ENCODE results near the gene PIEZO2.

PIEZO2 gene

DNA sequence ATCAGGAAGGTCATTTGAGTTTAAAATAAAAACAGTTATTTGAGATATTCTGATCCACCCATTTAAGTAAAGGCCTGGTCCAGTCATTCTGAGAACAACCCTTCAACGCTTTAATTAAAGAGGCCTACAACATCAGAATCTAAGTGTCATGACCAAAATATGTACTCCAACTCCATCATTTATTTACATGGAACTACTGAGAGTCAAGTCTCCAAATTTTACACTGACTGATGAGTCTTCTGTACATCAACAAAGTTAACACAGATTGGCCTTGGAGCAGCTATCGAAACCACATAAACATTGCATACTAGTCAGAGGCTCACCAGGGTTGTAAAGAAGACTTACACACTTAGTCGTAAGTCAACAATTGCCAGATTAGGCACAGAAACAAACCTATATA, 37.1 kb downstream of the PIEZO2 start:
- peak; percentile 37 for DNase-seq

DNA sequence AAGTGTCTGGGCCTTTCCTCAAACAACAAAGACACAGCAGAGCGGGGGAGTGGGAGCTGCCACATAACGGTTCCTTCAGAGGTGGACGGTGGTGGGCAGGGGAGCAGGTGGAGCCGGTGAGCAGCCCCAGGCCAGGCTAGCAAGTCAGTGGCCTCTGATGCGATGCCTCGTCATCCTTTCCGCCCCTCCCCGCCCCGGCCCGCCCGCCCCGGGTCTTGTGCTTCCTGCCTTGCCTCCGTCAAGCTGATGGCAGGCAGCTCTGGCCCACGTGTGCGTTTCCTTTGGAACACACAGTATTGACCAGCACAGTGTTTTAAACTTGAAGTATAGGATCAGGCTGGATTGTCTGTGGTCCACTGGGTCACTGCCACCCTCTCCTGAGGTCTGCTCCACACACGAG, 38.9 kb downstream of the PIEZO2 start:
- DNase-seq: no peak

DNA sequence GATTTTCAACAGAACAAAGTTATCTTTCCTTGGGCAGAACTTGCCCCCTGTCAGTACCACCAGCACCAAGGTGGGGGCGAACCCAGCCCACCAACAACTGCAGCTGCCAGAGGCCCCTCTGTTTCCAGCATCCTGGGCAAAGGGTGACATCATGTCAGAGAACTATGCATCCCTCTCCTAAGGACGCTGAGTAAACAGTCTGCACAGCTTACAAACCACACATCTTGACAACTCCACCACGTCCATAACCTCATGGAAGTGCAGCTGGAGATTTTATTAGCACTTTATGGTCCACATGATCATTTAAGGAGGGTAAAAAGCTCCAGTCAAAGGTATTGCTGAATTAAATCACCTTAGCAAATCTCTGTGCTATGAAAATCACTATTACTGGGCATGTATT, 40.4 kb downstream of the PIEZO2 start:
- DNase-seq: peak; percentile 13

DNA sequence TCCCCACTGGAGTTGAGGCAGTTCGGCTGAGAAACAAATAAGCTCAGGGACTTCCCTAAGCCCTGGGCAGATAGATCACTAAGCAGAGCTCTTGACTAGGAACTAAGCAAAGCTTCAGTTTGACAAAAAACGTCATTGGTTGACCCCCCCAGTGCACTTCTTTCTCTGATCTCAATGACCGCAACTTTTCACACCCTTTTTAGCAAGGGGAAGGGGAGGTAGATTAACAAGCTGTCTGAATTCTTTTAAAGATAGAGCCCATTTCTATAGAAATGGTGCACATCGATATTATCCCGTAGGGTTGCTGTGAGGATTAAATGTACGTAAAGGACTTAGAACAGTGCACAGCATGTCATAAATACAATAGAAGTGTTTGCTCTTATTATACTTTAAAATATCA, 42.5 kb downstream of the PIEZO2 start:
- DNase-seq: no peak

DNA sequence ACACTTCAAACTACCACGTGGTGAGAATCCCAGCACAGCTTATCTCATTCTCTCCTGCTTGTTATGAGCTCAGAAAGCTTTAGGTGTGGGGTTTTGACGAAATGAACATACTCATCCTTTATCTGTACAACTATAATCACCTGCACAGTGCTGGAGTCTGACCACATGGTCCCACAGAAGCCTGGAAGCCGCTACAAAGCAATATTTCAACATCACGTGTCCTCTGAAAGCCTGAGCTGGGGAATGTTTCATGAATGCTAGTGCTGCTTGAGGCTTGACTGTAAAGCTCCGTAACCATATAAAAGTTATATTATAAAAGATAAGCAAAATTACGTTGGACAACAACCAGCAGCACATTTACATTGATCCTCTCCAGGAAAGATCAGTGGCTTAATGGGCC, 43.9 kb downstream of the PIEZO2 start:
- DNase-seq: no peak

DNA sequence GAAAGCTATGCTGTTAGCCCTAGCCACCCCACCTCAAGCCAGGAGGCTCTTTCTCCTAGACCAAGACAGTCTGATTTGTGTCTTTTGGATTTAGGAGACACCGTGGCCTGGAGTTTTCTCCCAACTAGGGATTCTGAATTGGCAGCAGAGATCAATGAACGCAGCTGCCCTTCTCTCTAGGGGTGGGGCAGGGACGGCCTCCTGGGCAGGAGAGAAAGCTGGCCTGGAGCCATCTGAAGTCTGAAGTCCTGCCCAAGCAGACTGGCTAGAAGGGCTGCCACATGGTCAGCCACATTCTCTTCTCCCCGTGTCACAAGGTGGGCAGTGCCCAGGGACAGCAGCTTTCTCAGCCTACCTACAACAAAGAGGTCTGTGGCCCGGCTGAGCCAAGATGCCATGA, 45.1 kb downstream of the PIEZO2 start:
- no peak for DNase-seq

DNA sequence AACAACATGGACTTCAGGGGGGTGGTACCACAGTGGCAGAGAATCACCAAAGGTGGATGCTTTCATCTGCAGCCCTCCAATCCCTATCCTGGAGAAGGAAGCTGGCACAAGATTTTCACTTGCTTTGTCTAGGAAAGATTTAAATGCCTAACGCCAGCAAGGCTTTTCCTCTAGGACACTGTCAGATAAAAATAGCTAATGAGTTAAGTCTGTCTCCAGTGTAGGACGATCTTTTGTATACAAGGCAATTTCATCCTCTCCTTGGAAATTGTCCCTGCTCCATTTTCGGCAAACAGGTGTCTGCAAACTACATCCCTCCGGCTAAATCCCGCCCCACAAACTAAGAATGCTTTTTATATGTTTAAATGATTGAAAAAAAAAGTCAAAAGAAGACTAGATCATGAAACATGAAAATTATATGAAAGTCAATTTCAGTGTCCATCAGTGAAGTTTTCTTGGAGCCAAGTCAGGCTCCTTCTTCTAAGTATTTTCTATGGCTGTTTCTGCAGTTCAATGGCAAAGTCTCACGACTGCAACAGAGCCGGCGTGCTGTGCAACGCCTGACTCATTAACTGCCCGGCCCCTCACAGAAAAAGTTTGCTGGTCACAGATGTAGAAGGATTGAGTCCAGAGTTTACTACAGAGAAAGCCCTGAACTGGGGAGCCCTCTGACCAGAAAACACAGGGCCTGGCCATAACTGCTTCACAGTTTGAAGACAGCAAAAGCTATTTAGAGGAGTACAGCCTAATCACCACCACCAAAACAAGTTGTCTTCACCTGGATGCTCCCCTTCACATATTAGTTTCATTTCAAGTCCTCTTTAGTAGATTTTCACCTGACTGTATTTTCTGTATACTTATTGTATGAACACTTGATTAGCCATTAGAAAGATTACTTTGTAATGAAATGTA, 52.3 kb downstream of the PIEZO2 start:
- no peak for DNase-seq

DNA sequence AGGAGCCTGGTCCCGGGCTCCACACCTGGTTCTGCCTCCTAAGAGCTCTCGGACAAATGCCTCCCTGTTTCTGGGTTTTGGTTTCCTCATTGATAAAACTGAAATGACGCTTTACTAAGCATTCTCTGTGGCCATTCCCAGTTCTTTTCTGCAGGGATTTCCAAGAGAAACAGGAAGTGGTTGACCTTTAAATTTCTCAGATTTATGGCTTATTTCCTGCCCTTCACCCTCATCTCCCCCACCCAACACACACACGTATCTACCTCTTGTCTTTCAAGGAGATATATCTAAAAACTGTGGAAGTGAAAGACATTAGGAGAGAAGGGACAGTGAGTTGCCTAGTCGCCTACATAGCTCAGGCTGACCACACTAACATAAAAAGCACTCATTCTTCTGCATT, 53.0 kb downstream of the PIEZO2 start:
- DNase-seq: no peak

DNA sequence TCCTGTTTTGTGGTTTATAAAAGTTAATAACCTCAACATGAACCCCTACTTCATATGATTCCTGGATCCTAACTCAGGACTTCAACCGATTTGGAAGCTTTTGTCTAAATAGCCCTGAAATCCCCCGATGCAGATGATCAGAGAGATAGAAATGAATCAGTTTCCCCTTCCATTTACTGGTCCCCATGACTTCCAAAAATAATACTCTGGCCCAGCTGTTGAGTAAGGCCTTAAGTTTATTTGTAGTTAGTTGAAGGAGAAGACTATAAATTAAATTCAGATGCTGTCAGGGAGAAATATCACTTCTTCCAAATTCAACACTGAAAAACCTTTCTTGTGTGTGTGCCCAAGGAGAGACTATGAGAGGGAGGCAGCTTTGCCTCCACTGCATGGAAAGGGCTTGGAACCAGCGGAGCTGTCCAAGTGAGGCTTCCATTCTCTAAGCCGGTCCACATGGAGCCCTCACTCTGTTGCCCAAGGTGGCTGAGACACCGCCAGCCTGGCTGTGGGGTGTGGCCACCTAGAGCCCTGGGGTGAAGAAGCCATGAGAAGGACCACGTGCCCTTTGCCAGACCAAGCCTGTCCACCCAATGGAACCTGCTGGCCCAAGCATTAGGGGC, 53.6 kb downstream of the PIEZO2 start:
- no peak for DNase-seq

DNA sequence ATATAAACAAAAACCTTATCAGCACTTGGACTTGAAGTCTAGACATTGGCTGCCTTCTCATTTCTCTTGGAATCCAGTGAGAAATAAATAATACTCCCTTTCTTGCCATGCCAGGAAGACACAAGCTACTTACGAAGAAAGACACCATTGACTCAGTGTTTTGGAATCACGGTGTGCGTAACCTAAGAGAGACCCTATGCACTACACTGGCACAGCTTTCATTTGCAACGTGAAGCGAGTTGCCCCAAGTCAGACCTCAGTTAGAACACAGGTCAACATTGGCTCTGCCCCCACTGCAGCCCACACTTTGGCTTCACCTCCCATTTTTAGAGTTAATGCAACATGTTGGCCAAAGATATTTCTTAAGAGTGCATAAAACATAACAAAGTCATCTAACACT, 54.2 kb downstream of the PIEZO2 start:
- DNase-seq: no peak

DNA sequence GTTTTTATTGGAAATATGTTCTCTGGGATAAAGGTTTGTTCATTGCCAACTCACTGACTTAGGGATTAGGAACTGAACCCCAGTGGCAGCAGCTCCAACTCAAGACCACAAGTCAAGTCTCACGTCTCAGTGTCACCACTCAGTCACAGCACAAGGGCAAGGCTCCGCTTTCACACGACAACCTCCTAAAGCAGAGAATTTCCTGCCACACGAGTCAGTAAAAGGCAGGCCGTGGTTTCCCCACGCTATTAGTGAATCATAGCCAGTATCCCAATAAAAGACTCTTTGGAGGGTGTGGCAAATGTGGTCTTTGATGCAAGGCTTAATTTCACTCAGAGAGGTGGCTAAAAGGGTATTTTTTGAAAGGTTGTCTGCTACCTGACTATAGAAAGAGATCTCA, 57.6 kb downstream of the PIEZO2 start:
- DNase-seq: peak; percentile 42

DNA sequence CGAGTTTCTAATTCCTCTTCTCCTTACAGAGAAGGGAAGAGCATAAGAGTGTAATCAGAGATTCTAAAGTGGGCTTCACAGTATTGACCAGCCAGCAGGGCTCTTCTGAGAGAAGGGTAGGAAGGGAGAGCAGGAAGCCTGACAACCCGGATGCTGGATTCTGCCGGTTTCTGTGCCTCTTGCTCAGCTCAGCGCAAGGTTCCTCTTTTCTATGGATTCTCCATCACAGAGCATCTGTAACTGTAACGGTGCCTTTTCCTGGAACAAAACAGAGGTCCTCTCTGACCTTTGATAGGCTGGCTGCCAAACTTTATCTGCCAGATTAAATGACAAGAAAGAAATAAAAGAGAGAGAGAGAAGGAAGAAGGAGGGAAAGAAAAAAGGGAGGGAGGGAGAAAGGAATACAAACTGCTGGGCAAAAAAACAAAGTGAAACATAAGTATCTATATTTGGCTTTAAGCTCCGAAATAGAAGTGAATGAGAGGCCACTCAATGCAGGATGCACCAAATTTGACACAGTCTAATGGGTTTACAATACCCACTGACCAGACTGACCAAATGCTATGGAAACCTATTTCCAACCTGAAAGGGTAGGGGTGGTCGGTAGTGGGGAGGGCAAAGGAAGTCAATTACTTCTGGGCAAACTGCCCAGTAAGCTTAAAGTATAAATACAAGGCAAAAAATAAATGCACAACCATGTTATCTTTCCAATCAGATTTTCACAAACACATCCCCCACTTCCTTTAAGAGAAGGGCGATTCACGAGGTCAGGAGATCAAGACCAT, 59.2 kb downstream of the PIEZO2 start:
- no peak for DNase-seq

DNA sequence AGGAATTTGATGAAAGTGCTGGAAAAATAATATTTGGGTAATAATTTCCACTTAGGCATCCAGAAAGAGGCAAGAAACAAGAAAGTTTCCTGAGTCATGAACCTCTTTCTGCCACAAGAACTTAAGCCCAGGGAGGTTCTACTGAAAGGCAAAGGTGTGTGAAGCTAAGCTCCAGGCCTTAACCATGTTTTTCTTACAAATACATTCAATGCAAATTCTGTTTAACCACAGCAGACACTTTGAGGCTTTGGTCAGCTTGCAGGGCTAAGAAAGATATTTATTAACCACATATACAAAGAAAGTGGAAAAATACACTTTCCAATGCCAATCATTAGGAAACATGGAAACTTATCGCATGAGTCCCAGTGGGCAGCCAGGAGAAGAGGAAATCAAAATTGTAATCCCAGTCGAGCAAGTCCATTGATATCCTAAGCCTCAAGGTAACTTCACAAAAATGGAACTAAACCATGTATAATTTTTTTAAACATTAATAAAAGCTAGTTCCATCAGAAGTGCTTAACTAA, 68.3 kb downstream of the PIEZO2 start:
- no peak for DNase-seq

DNA sequence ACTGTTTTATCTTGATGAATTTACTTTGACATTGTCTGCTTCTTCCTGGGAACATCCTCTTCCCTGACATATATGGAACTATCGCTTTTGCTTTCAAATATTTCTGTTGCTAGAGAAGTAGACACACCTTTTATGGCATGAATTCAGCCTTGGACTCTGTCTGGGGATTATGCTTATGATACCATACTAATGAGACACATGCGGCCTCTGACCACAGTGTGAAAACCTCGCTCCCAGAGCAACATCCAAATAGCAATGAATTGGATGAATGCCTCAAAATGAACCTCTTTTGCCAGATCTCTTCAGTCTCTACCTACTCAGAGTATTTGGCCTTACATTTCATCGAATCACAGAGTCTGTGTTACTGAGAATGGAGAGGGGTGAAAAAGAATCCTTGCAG, 70.9 kb downstream of the PIEZO2 start:
- peak; percentile 79 for DNase-seq

DNA sequence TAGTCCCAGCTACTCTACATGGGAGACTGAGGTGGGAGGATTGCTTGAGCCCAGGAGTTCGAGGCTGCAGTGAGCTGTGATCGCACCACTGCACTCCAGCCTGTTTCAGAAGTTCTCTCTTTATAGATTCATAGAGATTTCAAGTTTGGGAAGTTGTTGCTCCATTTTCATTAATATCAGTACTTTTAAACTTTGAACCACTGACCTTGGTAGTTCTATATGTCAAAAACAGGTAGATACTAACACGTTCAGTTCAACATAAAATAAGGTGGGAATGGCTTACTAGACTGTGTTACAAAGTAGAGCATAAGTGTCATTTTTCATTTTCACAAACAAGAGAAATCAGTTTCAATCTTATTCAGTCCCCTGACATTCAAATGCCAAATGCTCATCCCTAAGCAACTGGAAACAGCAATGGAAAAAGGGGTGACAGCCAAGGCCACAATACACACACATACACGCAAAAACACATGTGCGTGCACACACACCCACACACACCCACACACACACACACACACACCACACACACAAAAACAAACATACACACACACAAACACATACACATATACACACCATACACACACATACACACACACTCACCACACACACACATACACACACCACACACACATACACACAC, 71.7 kb downstream of the PIEZO2 start:
- DNase-seq: no peak

DNA sequence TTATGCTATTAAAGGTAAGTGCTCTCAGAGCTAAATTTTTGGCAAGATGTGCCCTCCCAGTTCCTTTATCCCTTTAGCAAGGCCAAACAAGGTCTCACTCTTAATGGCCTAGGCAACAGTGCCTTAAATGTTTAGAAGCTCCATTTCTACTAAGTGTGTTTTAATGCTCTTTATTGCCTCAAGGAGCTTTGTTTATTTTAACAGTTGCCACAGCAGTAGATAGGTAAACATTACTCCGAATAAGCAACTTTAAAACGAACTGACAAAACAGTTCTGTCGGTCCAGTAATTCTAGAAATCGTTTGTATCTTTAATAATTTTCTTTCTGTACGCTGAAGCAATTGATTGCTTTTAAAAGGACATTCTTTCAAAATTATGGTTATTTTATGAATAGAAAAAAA, 74.5 kb downstream of the PIEZO2 start:
- no peak for DNase-seq

DNA sequence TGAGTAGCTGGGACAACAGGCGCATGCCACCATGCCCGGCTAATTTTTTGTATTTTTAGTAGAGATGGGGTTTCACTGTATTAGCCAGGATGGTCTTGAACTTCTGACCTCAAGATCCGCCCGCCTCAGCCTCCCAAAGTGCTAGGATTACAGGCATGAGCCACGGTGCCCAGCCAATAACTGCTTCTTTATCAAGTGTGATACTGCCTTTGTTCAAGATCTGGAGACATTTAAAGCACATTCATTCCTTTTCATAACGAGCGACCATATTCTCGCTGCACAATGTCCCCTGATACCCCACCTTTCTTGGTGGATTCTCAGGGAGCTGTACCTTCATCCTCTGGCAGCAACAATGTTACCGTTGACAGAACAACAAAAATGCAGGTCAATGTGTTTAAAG, 75.4 kb downstream of the PIEZO2 start:
- no peak for DNase-seq

DNA sequence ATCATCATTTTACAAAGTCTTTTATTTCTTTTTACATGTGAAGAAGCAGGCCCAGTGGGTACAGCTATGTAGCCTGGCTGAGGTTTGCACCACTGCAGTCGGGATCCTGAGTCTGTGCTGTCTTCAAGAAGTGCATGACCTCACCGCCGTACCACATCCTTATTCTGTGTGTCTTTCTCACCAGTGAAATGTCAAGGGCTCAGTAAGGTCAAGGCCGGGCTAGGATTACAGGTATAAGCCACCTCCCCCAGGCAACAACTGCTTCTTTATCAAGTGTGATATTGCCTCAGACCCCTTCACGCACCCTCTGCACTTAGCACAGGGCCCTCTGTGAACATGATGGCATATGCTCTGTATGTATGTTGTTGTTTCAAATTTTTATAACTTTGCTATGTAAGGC, 76.7 kb downstream of the PIEZO2 start:
- no peak for DNase-seq

DNA sequence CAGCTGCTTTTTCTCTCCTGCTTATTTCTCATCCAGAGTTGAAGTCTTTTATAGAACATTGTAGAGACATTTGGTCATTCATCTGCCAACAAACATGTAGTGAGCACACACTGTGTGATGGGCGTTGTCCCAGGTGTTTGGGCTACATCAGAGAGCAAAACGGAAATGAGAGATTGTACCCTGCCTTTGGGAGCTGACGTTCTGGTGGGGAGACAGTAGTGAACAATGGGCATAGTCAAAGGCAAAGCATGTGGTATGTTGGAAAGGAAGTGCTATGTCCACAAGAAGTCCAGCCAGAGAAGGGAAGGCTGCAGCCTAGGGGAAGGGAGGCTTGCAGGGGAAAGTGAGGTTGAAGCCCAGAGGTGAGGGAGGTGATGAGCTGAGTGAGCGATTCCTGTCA, 78.1 kb downstream of the PIEZO2 start:
- DNase-seq: no peak

DNA sequence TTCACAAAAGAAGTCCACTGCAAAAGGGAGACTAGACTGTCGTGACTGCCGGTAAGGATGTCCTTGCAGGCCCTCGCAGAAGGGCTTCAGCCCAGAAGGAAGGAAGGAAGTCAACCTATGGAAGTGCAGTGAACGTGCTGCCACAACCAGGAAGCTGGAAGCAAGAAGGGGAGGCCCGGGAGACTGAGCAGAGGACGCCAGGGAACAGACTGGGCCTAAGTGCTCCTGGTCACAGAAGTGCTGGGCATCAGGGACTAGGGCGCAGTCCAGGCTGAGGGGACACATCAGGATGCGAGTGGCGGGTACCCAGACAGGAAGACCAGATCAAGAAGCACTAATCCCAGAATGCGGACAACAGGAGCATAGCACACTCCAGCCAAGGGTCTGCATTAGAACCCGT, 78.8 kb downstream of the PIEZO2 start:
- DNase-seq: no peak

DNA sequence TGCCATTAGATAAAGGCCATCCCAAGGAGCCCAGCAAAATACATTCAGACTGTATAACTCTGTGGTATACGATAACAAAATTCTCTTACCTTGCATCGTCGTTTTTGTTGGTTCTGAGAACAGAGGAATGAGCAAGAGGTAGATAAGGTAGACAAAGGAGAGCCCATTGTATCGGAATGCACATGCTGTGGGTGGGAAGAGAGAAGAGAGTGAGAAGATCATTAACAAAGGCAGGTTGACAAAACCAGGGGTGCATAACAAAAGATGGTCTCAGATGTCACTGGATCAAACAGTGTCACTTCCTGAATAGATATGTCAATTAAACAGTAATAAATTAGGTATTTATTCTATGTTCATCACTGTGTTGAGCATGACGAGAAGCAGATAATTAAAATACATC, 83.3 kb downstream of the PIEZO2 start:
- DNase-seq: no peak

DNA sequence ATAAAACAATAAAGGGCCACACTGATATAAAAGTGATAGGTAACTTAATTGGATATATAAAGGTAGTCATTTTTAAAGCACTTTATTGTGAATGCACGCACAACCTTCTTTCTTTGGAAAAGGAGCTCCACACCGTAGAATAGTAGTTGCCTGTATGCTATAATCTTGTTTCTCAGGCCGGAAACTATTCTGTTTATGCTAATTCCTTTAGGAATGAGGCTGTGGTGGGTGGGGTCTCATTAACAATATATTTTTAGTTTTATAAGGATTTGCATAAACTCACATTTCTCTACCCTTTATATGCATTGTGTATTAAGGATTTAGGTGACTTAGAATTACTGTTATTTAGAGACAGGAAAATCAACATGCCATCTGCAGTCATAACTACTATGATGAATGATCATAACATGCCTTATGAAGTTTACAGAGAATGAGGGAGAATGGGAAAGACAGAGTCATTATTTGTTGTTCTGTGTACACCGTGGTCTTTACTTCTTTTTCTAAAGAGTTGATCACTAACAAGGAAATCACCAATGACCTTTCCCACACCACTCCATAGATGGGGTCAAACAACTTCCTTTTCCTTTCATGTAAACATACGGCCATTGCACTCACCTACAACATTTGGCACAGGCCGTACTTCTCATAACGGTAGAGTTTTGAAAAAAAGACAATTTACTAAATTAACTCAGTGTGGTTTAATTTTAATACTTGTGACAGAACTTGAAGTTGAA, 84.5 kb downstream of the PIEZO2 start:
- no peak for DNase-seq
